Psoas muscle (tissue), 8 donors: ENCODE results near the gene ASB11. TPM values are rescaled to one million over a fixed set of nuclear protein-coding genes. Genes with fewer than 3 reads are reported as not detected.

Experiments
- ATAC-seq, 4 donors: fragments of 200-7000 bp; cut with Tn5 transposase; one replicate each; pipeline ENCODE4 v1.9.1; 2020; ENCODE audit warnings: moderate library complexity in 3 of 4, mild to moderate bottlenecking in 2 of 4
- DNase-seq, 2 donors: peaks; one replicate each; pipeline ENCODE4 v3.0.0-alpha.2; 2020
- H3K27ac ChIP-seq: fragments of 200-600 bp; one replicate; pipeline ENCODE4 v1.8.0; 2022
- H3K27me3 ChIP-seq, 3 donors: fragments of 200-600 bp in 1 of 3; one replicate each; pipeline versions ENCODE4 v1.6.1 to v1.8.0; 2013 to 2022; ENCODE audit warnings: low read length in 2 of 3, mild to moderate bottlenecking in 2 of 3, moderate library complexity in 1 of 3; ENCODE audit not compliant: insufficient read depth in 3 of 3
- H3K36me3 ChIP-seq, 2 donors: fragments of 200-600 bp in 1 of 2; one replicate each; pipeline versions ENCODE4 v1.6.1 to v1.8.0; 2013 to 2022; ENCODE audit warnings: low read depth in 1 of 2, mild to moderate bottlenecking in 1 of 2, moderate library complexity in 1 of 2; ENCODE audit not compliant: insufficient read depth in 1 of 2
- H3K4me1 ChIP-seq: fragments of 200-600 bp; one replicate; pipeline ENCODE4 v1.8.0; 2022
- H3K4me3 ChIP-seq: fragments of 200-600 bp; one replicate; pipeline ENCODE4 v1.8.0; 2022; ENCODE audit warnings: mild to moderate bottlenecking
- H3K9me3 ChIP-seq: fragments of 200-600 bp; one replicate; pipeline ENCODE4 v1.8.0; 2022
- WGBS, 3 donors: extraction: QIAGEN DNeasy Blood & Tissue Kit; methylation state at CpG; one replicate each; pipeline versions ENCODE4 v1.1.6 to v1.1.7; 2013; 5-methylcytosine and 5-hydroxymethylcytosine counted together
- intact Hi-C, 2 donors: fragments of 100-400 bp; cut with DNase I; formaldehyde crosslinking; loops; one replicate each; pipeline versions ENCODE4 v1.11.0 to v1.14.2; 2022
- polyA plus RNA-seq, 3 donors: library from polyadenylated mRNA; stranded (reverse); fragments of 200-250 nt; gene quantifications; one replicate each; pipeline ENCODE4 v1.2.3, GENCODE V29; 2013
- total RNA-seq, 4 donors: library from RNA; stranded (reverse); fragmentation: NEBNext Ultra II Directional in 2 of 4; extraction: Animal tissue kit (Norgen Biotek cat#: 25700) in 2 of 4; gene quantifications; one replicate each; pipeline versions ENCODE4 v1.2.1 to v1.2.4, GENCODE V29; 2021 to 2023
- TF ChIP-seq, protein P1 (sequence below): fragments of 200-600 bp; IDR thresholded peaks from one replicate; pipeline ENCODE4 v1.8.0; 2022; ENCODE audit warnings: antibody characterized with exemption
- donor health status: healthy with polysubstance abuse.
- donor health status: DM: no; HTN: no; CAD: no; lungs with moderate emphysema.
- donor health status: Bipolar disorder and iron deficiency.
- donor health status: healthy.
- donor health status: DM: yes; HTN: yes; CAD: no.
- donor health status: DM: no; HTN: no; CAD: no.
- donor health status: DM: no; HTN: no; CAD: no.
- donor health status: DM: yes; HTN: yes; CAD: no.

The ASB11 gene
- total and polyA plus RNA-seq, 7 donors = 1.5 to 53.4 (median 26.9) TPM

DNA sequence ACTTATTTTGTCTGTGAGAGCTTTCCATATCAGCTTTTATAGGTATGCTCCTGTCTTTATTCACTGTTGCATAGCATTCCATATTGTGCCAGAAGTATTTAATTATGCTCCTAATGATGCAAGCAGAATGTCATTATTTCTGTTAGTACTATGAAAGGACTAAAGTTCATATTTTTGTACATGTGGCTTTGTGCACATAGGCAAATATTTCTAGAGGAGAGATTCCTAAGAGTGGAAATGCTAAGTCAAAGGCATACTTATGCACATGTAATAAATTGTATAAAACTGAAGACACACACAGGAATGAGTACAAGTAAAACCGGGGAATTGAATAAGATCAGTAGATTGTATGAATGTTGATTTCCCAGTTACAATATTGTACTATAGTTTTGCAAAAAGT, 43.7 kb downstream of the ASB11 start:
- H3K4me1 ChIP-seq = no peaks in the 10 kb centered on the region
- intact Hi-C loops = no loop called here
- H3K27me3 ChIP-seq = no peaks in the 10 kb centered on the region
- no peaks in the 10 kb centered on the region for H3K36me3 ChIP-seq
- ATAC-seq (no peak), DNase-seq (no peak)
- no peaks in the 10 kb centered on the region for H3K9me3 ChIP-seq
- H3K4me3 ChIP-seq = no peak overlapping the region
- TF ChIP-seq, protein P1, sequence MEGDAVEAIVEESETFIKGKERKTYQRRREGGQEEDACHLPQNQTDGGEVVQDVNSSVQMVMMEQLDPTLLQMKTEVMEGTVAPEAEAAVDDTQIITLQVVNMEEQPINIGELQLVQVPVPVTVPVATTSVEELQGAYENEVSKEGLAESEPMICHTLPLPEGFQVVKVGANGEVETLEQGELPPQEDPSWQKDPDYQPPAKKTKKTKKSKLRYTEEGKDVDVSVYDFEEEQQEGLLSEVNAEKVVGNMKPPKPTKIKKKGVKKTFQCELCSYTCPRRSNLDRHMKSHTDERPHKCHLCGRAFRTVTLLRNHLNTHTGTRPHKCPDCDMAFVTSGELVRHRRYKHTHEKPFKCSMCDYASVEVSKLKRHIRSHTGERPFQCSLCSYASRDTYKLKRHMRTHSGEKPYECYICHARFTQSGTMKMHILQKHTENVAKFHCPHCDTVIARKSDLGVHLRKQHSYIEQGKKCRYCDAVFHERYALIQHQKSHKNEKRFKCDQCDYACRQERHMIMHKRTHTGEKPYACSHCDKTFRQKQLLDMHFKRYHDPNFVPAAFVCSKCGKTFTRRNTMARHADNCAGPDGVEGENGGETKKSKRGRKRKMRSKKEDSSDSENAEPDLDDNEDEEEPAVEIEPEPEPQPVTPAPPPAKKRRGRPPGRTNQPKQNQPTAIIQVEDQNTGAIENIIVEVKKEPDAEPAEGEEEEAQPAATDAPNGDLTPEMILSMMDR = no peak
- no peak overlapping the region for H3K27ac ChIP-seq
- 89 to 94% (median 92%) methylated on average over 1 of the region's 1 CpG for WGBS, 3 donors

GRCh38 chrX:15269618-15270521, 45.6 kb downstream of the ASB11 start, which contains the start of gene ASB9:
ASB9 (minus strand) TSS chrX:15270083; CDS start chrX:15269874, 209 bp downstream.
- Histone ChIP-seq H3K4me1 (no peaks in the 10 kb centered on the region), H3K27me3 (no peaks in the 10 kb centered on the region), H3K9me3 (no peaks in the 10 kb centered on the region), H3K36me3 (no peaks in the 10 kb centered on the region), H3K4me3 (no peak within 1 kb of the TSS), H3K27ac (no peak within 1 kb of the TSS)
- ATAC-seq (peak; percentile 48 to 67 (median 54)), DNase-seq (no peak)
- WGBS, 3 donors = 28 to 39% (median 35%) methylated on average over 14 to 15 of the region's 15 CpGs
- intact Hi-C loops = no loop called here
- TF ChIP-seq, protein P1 = no peak

DNA sequence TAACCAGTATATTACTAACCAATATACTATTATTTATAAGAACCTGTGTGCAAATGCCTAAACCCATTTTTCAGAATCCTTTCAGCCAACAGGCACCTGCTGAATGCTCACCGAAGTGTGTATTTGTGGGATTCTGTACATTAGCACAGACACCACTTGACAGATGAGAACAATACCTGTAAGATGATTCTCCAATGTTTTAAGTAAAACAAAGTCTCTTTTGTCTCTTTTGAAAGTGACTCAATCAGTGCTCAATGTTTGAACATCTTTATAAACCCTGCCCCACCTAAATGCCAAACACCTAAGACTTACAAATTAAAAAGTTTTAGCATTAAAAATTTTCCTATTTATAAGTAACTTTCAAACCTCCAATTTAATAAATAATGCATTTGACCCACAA, 46.3 kb downstream of the ASB11 start:
- ATAC-seq (no peak), DNase-seq (no peak)
- TF ChIP-seq, protein P1 = no peak
- H3K36me3 ChIP-seq = no peaks in the 10 kb centered on the region
- H3K9me3 ChIP-seq = no peaks in the 10 kb centered on the region
- no peaks in the 10 kb centered on the region for H3K27me3 ChIP-seq
- H3K4me1 ChIP-seq = no peaks in the 10 kb centered on the region
- WGBS, 3 donors = 82 to 90% (median 83%) methylated on average over 1 of the region's 1 CpG
- H3K27ac ChIP-seq = no peak overlapping the region
- no peak overlapping the region for H3K4me3 ChIP-seq
- intact Hi-C loops = no loop called here

DNA sequence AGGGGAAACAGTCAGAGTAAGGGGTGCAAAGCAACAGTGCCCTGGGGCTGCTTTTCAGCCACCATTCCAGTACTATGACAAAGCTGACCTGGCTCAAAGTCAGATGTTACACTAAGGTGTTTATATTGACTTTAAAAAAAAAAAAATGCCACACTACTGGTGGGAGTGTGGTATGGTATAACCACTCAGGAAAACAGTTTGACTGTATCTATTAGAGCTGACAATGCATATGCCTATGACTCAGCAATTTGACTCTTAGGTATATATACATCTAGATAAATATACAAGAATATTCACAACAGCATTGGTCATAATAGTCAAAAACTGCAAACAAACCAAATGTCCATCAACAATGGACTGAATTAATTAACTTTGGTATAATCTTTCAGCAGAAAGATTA, 60.6 kb downstream of the ASB11 start:
- no peaks in the 10 kb centered on the region for H3K4me1 ChIP-seq
- ATAC-seq = no peak
- TF ChIP-seq, protein P1 = no peak
- no peaks in the 10 kb centered on the region for H3K9me3 ChIP-seq
- no peak for DNase-seq
- no peaks in the 10 kb centered on the region for H3K36me3 ChIP-seq
- no peak overlapping the region for H3K4me3 ChIP-seq
- no peaks in the 10 kb centered on the region for H3K27me3 ChIP-seq
- H3K27ac ChIP-seq = no peak overlapping the region
- intact Hi-C loops = no loop called here
